ENCODE measurements around the gene OTUB1.
"Not testable (repeated sequence)": the region's sequence is repeated elsewhere in the genome, so short reads cannot be mapped to it uniquely, and the experiment has no call there.

The OTUB1 gene

GRCh38 chr11:63986156-63986931 is at the start of gene OTUB1:
TSS of gene OTUB1 (plus strand) at chr11:63986438. CDS start at chr11:63986457, 19 bp downstream.
- peak; percentile 63 for DNase-seq (ENCODE audit: low read depth)

GRCh38 chr11:63937713-63938478 is 48.3 kb upstream of the OTUB1 start:
- no peak for DNase-seq (ENCODE audit: low read depth)

GRCh38 chr11:63938479-63939396 is 47.5 kb upstream of the OTUB1 start, which contains the start of gene NAA40:
TSS of gene NAA40 (plus strand) at chr11:63939002. CDS start at chr11:63939097, 95 bp downstream.
- DNase-seq (ENCODE audit: low read depth): peak; percentile 86

GRCh38 chr11:63939397-63939891 is 46.8 kb upstream of the OTUB1 start:
- no peak for DNase-seq (ENCODE audit: low read depth)

GRCh38 chr11:63940786-63941185 is 45.5 kb upstream of the OTUB1 start:
- DNase-seq (ENCODE audit: low read depth): no peak

GRCh38 chr11:63941901-63942300 is 44.3 kb upstream of the OTUB1 start:
- DNase-seq (ENCODE audit: low read depth): no peak

- DNase-seq (ENCODE audit: low read depth): no peak
Observed at GRCh38 chr11:63942803-63943202, 43.4 kb upstream of the OTUB1 start.

GRCh38 chr11:63944987-63945386 is 41.3 kb upstream of the OTUB1 start:
- no peak for DNase-seq (ENCODE audit: low read depth)

- peak; percentile 22 for DNase-seq (ENCODE audit: low read depth)
Observed at GRCh38 chr11:63945477-63946163, 40.6 kb upstream of the OTUB1 start.

- DNase-seq (ENCODE audit: low read depth): no peak
Observed at GRCh38 chr11:63951779-63952536, 34.3 kb upstream of the OTUB1 start.

- DNase-seq (ENCODE audit: low read depth): no peak
Observed at GRCh38 chr11:63952570-63952969, 33.7 kb upstream of the OTUB1 start.

GRCh38 chr11:63958008-63958407 is 28.2 kb upstream of the OTUB1 start:
- no peak for DNase-seq (ENCODE audit: low read depth)

- DNase-seq (ENCODE audit: low read depth): no peak
Observed at GRCh38 chr11:63961608-63962412, 24.4 kb upstream of the OTUB1 start.

- DNase-seq (ENCODE audit: low read depth): not testable (repeated sequence)
Observed at GRCh38 chr11:63963895-63964294, 22.3 kb upstream of the OTUB1 start.

- no peak for DNase-seq (ENCODE audit: low read depth)
Observed at GRCh38 chr11:63966444-63966843, 19.8 kb upstream of the OTUB1 start.

GRCh38 chr11:63969461-63969860 is 16.8 kb upstream of the OTUB1 start:
- no peak for DNase-seq (ENCODE audit: low read depth)

- no peak for DNase-seq (ENCODE audit: low read depth)
Observed at GRCh38 chr11:63970902-63971301, 15.3 kb upstream of the OTUB1 start.

- not testable (repeated sequence) for DNase-seq (ENCODE audit: low read depth)
Observed at GRCh38 chr11:63973912-63974258, 12.4 kb upstream of the OTUB1 start.

GRCh38 chr11:63974259-63975143 is 11.7 kb upstream of the OTUB1 start, which contains the start of gene COX8A:
TSS of gene COX8A (plus strand) at chr11:63974620. CDS start at chr11:63974681, 61 bp downstream.
- peak; percentile 100 for DNase-seq (ENCODE audit: low read depth)

Data from HS-27A (cell line).